Activated B cell treated with CpG ODN at 0.5 μM for 24 hours (primary cell): Measurements from ENCODE around the gene NRIP1. TPM values are rescaled to one million over a fixed set of nuclear protein-coding genes. Genes with fewer than 3 reads are reported as not detected.

ENCODE experiments used
- ATAC-seq: fragments of 200-7000 bp; cut with Tn5 transposase; one replicate; pipeline ENCODE4 v1.10.0; 2021; ENCODE audit warnings: low read depth, mild to moderate bottlenecking, moderate library complexity
- CTCF ChIA-PET: fragments of 350-600 bp; sonication (Branson Sonifier 250); formaldehyde crosslinking; loops from one replicate; lab custom pipeline; 2021; ENCODE audit warnings: antibody characterized with exemption; lab: Charles Lee
- POLR2A ChIA-PET: fragments of 350-600 bp; sonication (Branson Sonifier 250); formaldehyde crosslinking; loops from one replicate; lab custom pipeline; 2021; ENCODE audit warnings: antibody characterized with exemption; lab: Charles Lee
- DNase-seq: peaks from one replicate; pipeline ENCODE4 v3.0.0; 2022
- H3K27ac Mint-ChIP-seq: one replicate; pipeline ENCODE4 v1.8.0; 2020; ENCODE audit warnings: mixed read lengths
- H3K27me3 Mint-ChIP-seq: one replicate; pipeline ENCODE4 v1.8.0; 2021; ENCODE audit warnings: mixed read lengths
- H3K36me3 Mint-ChIP-seq: one replicate; pipeline ENCODE4 v1.8.0; 2021; ENCODE audit warnings: low read depth, mixed read lengths
- H3K4me1 Mint-ChIP-seq: one replicate; pipeline ENCODE4 v1.8.0; 2021; ENCODE audit warnings: mixed read lengths
- H3K4me3 Mint-ChIP-seq: one replicate; pipeline ENCODE4 v1.8.0; 2020; ENCODE audit warnings: mild to moderate bottlenecking, mixed read lengths
- H3K9me3 Mint-ChIP-seq: one replicate; pipeline ENCODE4 v1.8.0; 2020; ENCODE audit warnings: mixed read lengths
- CTCF ChIP-seq: fragments of 200-600 bp; IDR thresholded peaks from one replicate; pipeline ENCODE4 v1.8.0; 2022; ENCODE audit warnings: antibody characterized with exemption, mild to moderate bottlenecking
- intact Hi-C: fragments of 100-400 bp; cut with micrococcal nuclease; formaldehyde crosslinking; loops from one replicate; pipeline ENCODE4 v1.15.1; 2024
- total RNA-seq: library from RNA; stranded (reverse); gene quantifications from 2 replicates; pipeline ENCODE4 v1.2.3, GENCODE V29; 2022

Gene NRIP1
- total RNA-seq, 1 donor from 2014 or later = 26.6 TPM

GRCh38 chr21:15094706-15095105 is 29.9 kb upstream of the NRIP1 start:
- intact Hi-C loops = no loop called here
- ChIA-PET POLR2A (no interaction called here), CTCF (no interaction called here)
- Mint-ChIP-seq H3K4me1 (no peaks in the 10 kb centered on the region), H3K27ac (no peak overlapping the region), H3K36me3 (no peaks in the 10 kb centered on the region), H3K4me3 (no peak overlapping the region), H3K27me3 (no peaks in the 10 kb centered on the region), H3K9me3 (no peaks in the 10 kb centered on the region)
- no peak for DNase-seq
- ATAC-seq = no peak
- TF ChIP-seq CTCF = no peak

- Mint-ChIP-seq H3K4me1 (peaks cover 5% of the 10 kb centered on the region), H3K4me3 (no peak overlapping the region), H3K27ac (no peak overlapping the region), H3K27me3 (no peaks in the 10 kb centered on the region), H3K36me3 (no peaks in the 10 kb centered on the region), H3K9me3 (no peaks in the 10 kb centered on the region)
- POLR2A ChIA-PET = no interaction called here
- TF ChIP-seq CTCF = no peak
- CTCF ChIA-PET = no interaction called here
- ATAC-seq = no peak
- no peak for DNase-seq
- intact Hi-C loops = no loop called here
These were observed 28.4 kb upstream of the NRIP1 start for GRCh38 chr21:15093216-15093615.

GRCh38 chr21:15092745-15093144 is 27.9 kb upstream of the NRIP1 start:
- TF ChIP-seq CTCF = no peak
- ATAC-seq = no peak
- Mint-ChIP-seq H3K27ac (no peak overlapping the region), H3K9me3 (no peaks in the 10 kb centered on the region), H3K27me3 (no peaks in the 10 kb centered on the region), H3K36me3 (no peaks in the 10 kb centered on the region), H3K4me3 (no peak overlapping the region), H3K4me1 (peaks cover 8% of the 10 kb centered on the region)
- DNase-seq = no peak
- ChIA-PET CTCF (no interaction called here), POLR2A (no interaction called here)
- intact Hi-C loops = no loop called here

GRCh38 chr21:15090390-15090789 is 25.6 kb upstream of the NRIP1 start:
- ChIA-PET CTCF (no interaction called here), POLR2A (no interaction called here)
- Mint-ChIP-seq H3K27me3 (no peaks in the 10 kb centered on the region), H3K9me3 (no peaks in the 10 kb centered on the region), H3K4me3 (no peak overlapping the region), H3K27ac (no peak overlapping the region), H3K4me1 (peaks cover 8% of the 10 kb centered on the region), H3K36me3 (no peaks in the 10 kb centered on the region)
- DNase-seq = no peak
- no peak for ATAC-seq
- intact Hi-C loops = no loop called here
- TF ChIP-seq CTCF = no peak

GRCh38 chr21:15088488-15088887 is 23.7 kb upstream of the NRIP1 start:
- H3K27ac Mint-ChIP-seq = no peak overlapping the region
- no peaks in the 10 kb centered on the region for H3K9me3 Mint-ChIP-seq
- no peak for DNase-seq
- H3K36me3 Mint-ChIP-seq = no peaks in the 10 kb centered on the region
- no peak for ATAC-seq
- H3K4me3 Mint-ChIP-seq = no peak overlapping the region
- ChIA-PET CTCF (no interaction called here), POLR2A (no interaction called here)
- peaks cover 4% of the 10 kb centered on the region for H3K27me3 Mint-ChIP-seq
- intact Hi-C loops = no loop called here
- H3K4me1 Mint-ChIP-seq = peaks cover 8% of the 10 kb centered on the region
- no peak for TF ChIP-seq CTCF
